ENCODE data around the gene MYLK.

- TF ChIP-seq CTCF (IDR thresholded peaks at IDR 0.05; ENCODE audit: insufficient read depth, low read depth, low read length), result no peak
- TF ChIP-seq EZH2 (IDR thresholded peaks at IDR 0.05; ENCODE audit: insufficient read depth, low read length), result no peak
Observed at GRCh38 chr3:123884993-123885392, 861 bp upstream of the MYLK start.

All from astrocyte (in vitro differentiated cells and primary cell).